Activated CD4-positive, alpha-beta memory T cell treated with anti-CD3 and anti-CD28 coated beads for 36 hours (primary cell): ENCODE results near the gene ITGB8. TPM values are rescaled to one million over a fixed set of nuclear protein-coding genes. Genes with fewer than 3 reads are reported as not detected.

Source experiments
- CTCF ChIA-PET: fragments of 350-600 bp; sonication (Branson Sonifier 250); formaldehyde crosslinking; loops from one replicate; lab custom pipeline; 2021; ENCODE audit warnings: antibody characterized with exemption, inconsistent platforms; lab: Charles Lee
- POLR2A ChIA-PET: fragments of 350-600 bp; sonication (Branson Sonifier 250); formaldehyde crosslinking; loops from one replicate; lab custom pipeline; 2021; ENCODE audit warnings: antibody characterized with exemption; lab: Charles Lee
- DNase-seq: peaks from one replicate; pipeline ENCODE4 v3.0.0-alpha.2; 2020
- H3K27ac Mint-ChIP-seq: one replicate; pipeline ENCODE4 v1.8.0; 2021; ENCODE audit warnings: mixed read lengths
- H3K27me3 Mint-ChIP-seq: one replicate; pipeline ENCODE4 v1.8.0; 2021; ENCODE audit warnings: mixed read lengths
- H3K36me3 Mint-ChIP-seq: one replicate; pipeline ENCODE4 v1.8.0; 2021; ENCODE audit warnings: mixed read lengths
- H3K4me1 Mint-ChIP-seq: one replicate; pipeline ENCODE4 v1.8.0; 2021; ENCODE audit warnings: low read depth, mixed read lengths
- H3K4me3 Mint-ChIP-seq: one replicate; pipeline ENCODE4 v1.8.0; 2021; ENCODE audit warnings: mild to moderate bottlenecking, mixed read lengths
- H3K9me3 Mint-ChIP-seq: one replicate; pipeline ENCODE4 v1.8.0; 2021; ENCODE audit warnings: mixed read lengths
- intact Hi-C: fragments of 100-400 bp; cut with micrococcal nuclease; formaldehyde crosslinking; loops from one replicate; pipeline ENCODE4 v1.15.1; 2023
- total RNA-seq, 2 experiments: library from RNA; stranded (reverse); gene quantifications; one replicate each; pipeline ENCODE4 v1.2.3, GENCODE V29; 2021

ITGB8 gene
- not detected for total RNA-seq

GRCh38 chr7:20330239-20330927, at the start of gene ITGB8:
ITGB8 (plus strand) TSS chr7:20330900; CDS start chr7:20331807, 907 bp downstream.
- POLR2A ChIA-PET, result no interaction called here

GRCh38 chr7:20282959-20283358, 47.7 kb upstream of the ITGB8 start:
- Mint-ChIP-seq H3K36me3 (no peaks in the 10 kb centered on the region), H3K27me3 (no peaks in the 10 kb centered on the region), H3K4me3 (no peak overlapping the region), H3K4me1 (no peaks in the 10 kb centered on the region), H3K27ac (no peak overlapping the region), H3K9me3 (no peaks in the 10 kb centered on the region)
- intact Hi-C loops, result loop anchor here (5.0 kb wide), 1 partner anchor 46 kb away; no protein-coding TSS in a partner anchor
- POLR2A ChIA-PET, result no interaction called here
- no peak for DNase-seq
- CTCF ChIA-PET, result interaction anchor here (0.6 kb wide), 1 partner anchor 915 kb away, joined by 3 read pairs; no protein-coding TSS in a partner anchor

More at GRCh38 chr7:20330239-20330927, at the start of gene ITGB8:
- Mint-ChIP-seq H3K9me3 (no peaks in the 10 kb centered on the region), H3K36me3 (no peaks in the 10 kb centered on the region), H3K4me1 (peaks cover 20% of the 10 kb centered on the region), H3K27me3 (peaks cover 30% of the 10 kb centered on the region), H3K27ac (no peak within 1 kb of the TSS), H3K4me3 (peak within 1 kb of the TSS; percentile 78)
- DNase-seq, result peak; percentile 85
- CTCF ChIA-PET, result interaction anchor here (0.7 kb wide), 1 partner anchor 618 kb away, joined by 3 read pairs; no protein-coding TSS in a partner anchor
- intact Hi-C loops, result loop anchor here (2.0 to 10.0 kb wide), 4 partner anchors 50 to 623 kb away; partner anchors contain the start of genes POLR1F and SP8

GRCh38 chr7:20283385-20283784, 47.3 kb upstream of the ITGB8 start:
- DNase-seq, result no peak
- H3K27ac Mint-ChIP-seq, result no peak overlapping the region
- no peaks in the 10 kb centered on the region for H3K27me3 Mint-ChIP-seq
- no peaks in the 10 kb centered on the region for H3K9me3 Mint-ChIP-seq
- no peaks in the 10 kb centered on the region for H3K4me1 Mint-ChIP-seq
- ChIA-PET POLR2A (no interaction called here), CTCF (no interaction called here)
- no peaks in the 10 kb centered on the region for H3K36me3 Mint-ChIP-seq
- no peak overlapping the region for H3K4me3 Mint-ChIP-seq
- intact Hi-C loops, result loop anchor here (5.0 kb wide), 1 partner anchor 46 kb away; no protein-coding TSS in a partner anchor

- CTCF ChIA-PET, result interaction anchor here (0.6 kb wide), 1 partner anchor 18 kb away, joined by 3 read pairs; no protein-coding TSS in a partner anchor
- H3K9me3 Mint-ChIP-seq, result no peaks in the 10 kb centered on the region
- no peaks in the 10 kb centered on the region for H3K36me3 Mint-ChIP-seq
- DNase-seq, result no peak
- H3K27ac Mint-ChIP-seq, result no peak overlapping the region
- no peak overlapping the region for H3K4me3 Mint-ChIP-seq
- no peaks in the 10 kb centered on the region for H3K4me1 Mint-ChIP-seq
- peaks cover 3% of the 10 kb centered on the region for H3K27me3 Mint-ChIP-seq
- intact Hi-C loops, result loop anchor here (5.0 kb wide), 1 partner anchor 47 kb away; no protein-coding TSS in a partner anchor
- POLR2A ChIA-PET, result no interaction called here
Measured at GRCh38 chr7:20284003-20284770, 46.5 kb upstream of the ITGB8 start.

GRCh38 chr7:20284771-20285143, 45.9 kb upstream of the ITGB8 start:
- Mint-ChIP-seq H3K27me3 (peaks cover 3% of the 10 kb centered on the region), H3K4me1 (no peaks in the 10 kb centered on the region), H3K36me3 (no peaks in the 10 kb centered on the region), H3K27ac (no peak overlapping the region), H3K9me3 (no peaks in the 10 kb centered on the region), H3K4me3 (no peak overlapping the region)
- DNase-seq, result no peak
- intact Hi-C loops, result loop anchor here (5.0 kb wide), 1 partner anchor 47 kb away; no protein-coding TSS in a partner anchor
- CTCF ChIA-PET, result no interaction called here
- POLR2A ChIA-PET, result no interaction called here

- CTCF ChIA-PET, result no interaction called here
Measured at GRCh38 chr7:20287317-20287716, 43.4 kb upstream of the ITGB8 start.

GRCh38 chr7:20288036-20288435, 42.7 kb upstream of the ITGB8 start:
- H3K27ac Mint-ChIP-seq, result no peak overlapping the region
- no peaks in the 10 kb centered on the region for H3K9me3 Mint-ChIP-seq
- H3K4me1 Mint-ChIP-seq, result no peaks in the 10 kb centered on the region
- POLR2A ChIA-PET, result no interaction called here
- no peak overlapping the region for H3K4me3 Mint-ChIP-seq
- CTCF ChIA-PET, result no interaction called here
- DNase-seq, result no peak
- peaks cover 3% of the 10 kb centered on the region for H3K27me3 Mint-ChIP-seq
- intact Hi-C loops, result no loop called here
- no peaks in the 10 kb centered on the region for H3K36me3 Mint-ChIP-seq

More at GRCh38 chr7:20287317-20287716, 43.4 kb upstream of the ITGB8 start:
- H3K27ac Mint-ChIP-seq, result no peak overlapping the region
- no peak for DNase-seq
- no peaks in the 10 kb centered on the region for H3K9me3 Mint-ChIP-seq
- no peak overlapping the region for H3K4me3 Mint-ChIP-seq
- intact Hi-C loops, result no loop called here
- H3K36me3 Mint-ChIP-seq, result no peaks in the 10 kb centered on the region
- no peaks in the 10 kb centered on the region for H3K4me1 Mint-ChIP-seq
- POLR2A ChIA-PET, result no interaction called here
- H3K27me3 Mint-ChIP-seq, result peaks cover 3% of the 10 kb centered on the region

- Mint-ChIP-seq H3K4me3 (no peak overlapping the region), H3K27ac (no peak overlapping the region), H3K9me3 (peaks cover 8% of the 10 kb centered on the region), H3K27me3 (peaks cover 4% of the 10 kb centered on the region), H3K4me1 (no peaks in the 10 kb centered on the region), H3K36me3 (no peaks in the 10 kb centered on the region)
- intact Hi-C loops, result no loop called here
- CTCF ChIA-PET, result no interaction called here
- no peak for DNase-seq
- POLR2A ChIA-PET, result no interaction called here
Measured at GRCh38 chr7:20290505-20291111, 40.1 kb upstream of the ITGB8 start.

GRCh38 chr7:20293336-20293735, 37.4 kb upstream of the ITGB8 start:
- ChIA-PET CTCF (no interaction called here), POLR2A (no interaction called here)
- Mint-ChIP-seq H3K27me3 (peaks cover 4% of the 10 kb centered on the region), H3K27ac (no peak overlapping the region), H3K9me3 (peaks cover 8% of the 10 kb centered on the region), H3K4me1 (no peaks in the 10 kb centered on the region), H3K36me3 (no peaks in the 10 kb centered on the region), H3K4me3 (no peak overlapping the region)
- no peak for DNase-seq
- intact Hi-C loops, result no loop called here

- Mint-ChIP-seq H3K27ac (no peak overlapping the region), H3K4me3 (no peak overlapping the region), H3K9me3 (peaks cover 8% of the 10 kb centered on the region), H3K36me3 (no peaks in the 10 kb centered on the region), H3K4me1 (no peaks in the 10 kb centered on the region), H3K27me3 (peaks cover 1% of the 10 kb centered on the region)
- ChIA-PET POLR2A (no interaction called here), CTCF (no interaction called here)
- no peak for DNase-seq
- intact Hi-C loops, result no loop called here
Measured at GRCh38 chr7:20296444-20296843, 34.3 kb upstream of the ITGB8 start.

GRCh38 chr7:20296901-20297300, 33.8 kb upstream of the ITGB8 start:
- Mint-ChIP-seq H3K27ac (no peak overlapping the region), H3K9me3 (peaks cover 8% of the 10 kb centered on the region), H3K36me3 (no peaks in the 10 kb centered on the region), H3K4me3 (no peak overlapping the region), H3K4me1 (no peaks in the 10 kb centered on the region), H3K27me3 (peaks cover 1% of the 10 kb centered on the region)
- ChIA-PET CTCF (no interaction called here), POLR2A (no interaction called here)
- intact Hi-C loops, result no loop called here
- no peak for DNase-seq

- POLR2A ChIA-PET, result no interaction called here
- DNase-seq, result no peak
- peaks cover 8% of the 10 kb centered on the region for H3K9me3 Mint-ChIP-seq
- no peaks in the 10 kb centered on the region for H3K36me3 Mint-ChIP-seq
- no peak overlapping the region for H3K27ac Mint-ChIP-seq
- no peaks in the 10 kb centered on the region for H3K4me1 Mint-ChIP-seq
- CTCF ChIA-PET, result no interaction called here
- H3K4me3 Mint-ChIP-seq, result no peak overlapping the region
- intact Hi-C loops, result no loop called here
- peaks cover 1% of the 10 kb centered on the region for H3K27me3 Mint-ChIP-seq
Measured at GRCh38 chr7:20298486-20298901, 32.2 kb upstream of the ITGB8 start.
